ENCODE results near the gene DNAL4. TPM values are rescaled to one million over a fixed set of nuclear protein-coding genes. Genes with fewer than 3 reads are reported as not detected.

The DNAL4 gene
- total RNA-seq, 1 donor from 2014 or later = 4.7 TPM

- peak overlapping the region; percentile 70 for H3K27ac Mint-ChIP-seq
- DNase-seq (ENCODE audit: low spot score) = no peak
- H3K27me3 Mint-ChIP-seq (ENCODE audit: low read depth) = no peaks in the 10 kb centered on the region
- intact Hi-C loops (cut with micrococcal nuclease) = no loop called here
- no peak overlapping the region for H3K4me3 Mint-ChIP-seq (ENCODE audit: low read depth)
- H3K9me3 Mint-ChIP-seq = no peaks in the 10 kb centered on the region
- peaks cover 90% of the 10 kb centered on the region for H3K36me3 Mint-ChIP-seq (ENCODE audit: low read depth)
- peaks cover 21% of the 10 kb centered on the region for H3K4me1 Mint-ChIP-seq (ENCODE audit: low read depth)
Measured at GRCh38 chr22:38737302-38738060, 56.5 kb downstream of the DNAL4 start.

GRCh38 chr22:38736257-38736570 is 57.7 kb downstream of the DNAL4 start:
- H3K27ac Mint-ChIP-seq = no peak overlapping the region
- H3K27me3 Mint-ChIP-seq (ENCODE audit: low read depth) = no peaks in the 10 kb centered on the region
- DNase-seq (ENCODE audit: low spot score) = no peak
- intact Hi-C loops (cut with micrococcal nuclease) = no loop called here
- H3K9me3 Mint-ChIP-seq = no peaks in the 10 kb centered on the region
- H3K4me1 Mint-ChIP-seq (ENCODE audit: low read depth) = peaks cover 20% of the 10 kb centered on the region
- H3K36me3 Mint-ChIP-seq (ENCODE audit: low read depth) = peaks cover 87% of the 10 kb centered on the region
- H3K4me3 Mint-ChIP-seq (ENCODE audit: low read depth) = no peak overlapping the region

GRCh38 chr22:38735465-38736256 is 58.3 kb downstream of the DNAL4 start:
- no peak for DNase-seq (ENCODE audit: low spot score)
- Mint-ChIP-seq H3K27ac (peak overlapping the region; percentile 36), H3K4me3 (ENCODE audit: low read depth) (no peak overlapping the region), H3K4me1 (ENCODE audit: low read depth) (peaks cover 20% of the 10 kb centered on the region), H3K27me3 (ENCODE audit: low read depth) (no peaks in the 10 kb centered on the region), H3K9me3 (no peaks in the 10 kb centered on the region), H3K36me3 (ENCODE audit: low read depth) (peaks cover 86% of the 10 kb centered on the region)
- intact Hi-C loops (cut with micrococcal nuclease) = no loop called here

- Mint-ChIP-seq H3K27me3 (ENCODE audit: low read depth) (no peaks in the 10 kb centered on the region), H3K27ac (peak overlapping the region; percentile 36), H3K4me1 (ENCODE audit: low read depth) (peaks cover 20% of the 10 kb centered on the region), H3K4me3 (ENCODE audit: low read depth) (no peak overlapping the region), H3K9me3 (no peaks in the 10 kb centered on the region), H3K36me3 (ENCODE audit: low read depth) (peaks cover 87% of the 10 kb centered on the region)
- DNase-seq (ENCODE audit: low spot score) = no peak
- intact Hi-C loops (cut with micrococcal nuclease) = no loop called here
Measured at GRCh38 chr22:38735126-38735464, 58.8 kb downstream of the DNAL4 start.

- intact Hi-C loops (cut with micrococcal nuclease) = no loop called here
- peak overlapping the region; percentile 55 for H3K27ac Mint-ChIP-seq
- no peak overlapping the region for H3K4me3 Mint-ChIP-seq (ENCODE audit: low read depth)
- no peak for DNase-seq (ENCODE audit: low spot score)
- H3K9me3 Mint-ChIP-seq = no peaks in the 10 kb centered on the region
- no peaks in the 10 kb centered on the region for H3K27me3 Mint-ChIP-seq (ENCODE audit: low read depth)
- H3K36me3 Mint-ChIP-seq (ENCODE audit: low read depth) = peaks cover 87% of the 10 kb centered on the region
- H3K4me1 Mint-ChIP-seq (ENCODE audit: low read depth) = peaks cover 16% of the 10 kb centered on the region
Measured at GRCh38 chr22:38734421-38735100, 59.4 kb downstream of the DNAL4 start.

GRCh38 chr22:38733724-38734381 is 60.1 kb downstream of the DNAL4 start:
- H3K4me3 Mint-ChIP-seq (ENCODE audit: low read depth) = no peak overlapping the region
- H3K4me1 Mint-ChIP-seq (ENCODE audit: low read depth) = peaks cover 16% of the 10 kb centered on the region
- H3K36me3 Mint-ChIP-seq (ENCODE audit: low read depth) = peaks cover 88% of the 10 kb centered on the region
- H3K27ac Mint-ChIP-seq = peak overlapping the region; percentile 58
- no peak for DNase-seq (ENCODE audit: low spot score)
- no peaks in the 10 kb centered on the region for H3K9me3 Mint-ChIP-seq
- no peaks in the 10 kb centered on the region for H3K27me3 Mint-ChIP-seq (ENCODE audit: low read depth)
- intact Hi-C loops (cut with micrococcal nuclease) = loop anchor here (2.0 kb wide), 1 partner anchor 21 kb away; the partner anchor contains the start of gene SUN2

- Mint-ChIP-seq H3K9me3 (no peaks in the 10 kb centered on the region), H3K36me3 (ENCODE audit: low read depth) (peaks cover 89% of the 10 kb centered on the region), H3K4me3 (ENCODE audit: low read depth) (no peak overlapping the region), H3K27ac (peak overlapping the region; percentile 58), H3K27me3 (ENCODE audit: low read depth) (no peaks in the 10 kb centered on the region), H3K4me1 (ENCODE audit: low read depth) (peaks cover 16% of the 10 kb centered on the region)
- no peak for DNase-seq (ENCODE audit: low spot score)
- intact Hi-C loops (cut with micrococcal nuclease) = loop anchor here (2.0 kb wide), 1 partner anchor 21 kb away; the partner anchor contains the start of gene SUN2
Measured at GRCh38 chr22:38733329-38733723, 60.6 kb downstream of the DNAL4 start.

GRCh38 chr22:38732251-38732815 is 61.6 kb downstream of the DNAL4 start:
- Mint-ChIP-seq H3K36me3 (ENCODE audit: low read depth) (peaks cover 88% of the 10 kb centered on the region), H3K4me1 (ENCODE audit: low read depth) (peaks cover 10% of the 10 kb centered on the region), H3K27me3 (ENCODE audit: low read depth) (no peaks in the 10 kb centered on the region), H3K27ac (no peak overlapping the region), H3K9me3 (no peaks in the 10 kb centered on the region), H3K4me3 (ENCODE audit: low read depth) (no peak overlapping the region)
- DNase-seq (ENCODE audit: low spot score) = no peak
- intact Hi-C loops (cut with micrococcal nuclease) = loop anchor here (2.0 kb wide), 1 partner anchor 22 kb away; the partner anchor contains the start of gene SUN2

GRCh38 chr22:38731703-38732161 is 62.2 kb downstream of the DNAL4 start:
- Mint-ChIP-seq H3K27ac (no peak overlapping the region), H3K4me1 (ENCODE audit: low read depth) (peaks cover 8% of the 10 kb centered on the region), H3K9me3 (no peaks in the 10 kb centered on the region), H3K27me3 (ENCODE audit: low read depth) (no peaks in the 10 kb centered on the region), H3K36me3 (ENCODE audit: low read depth) (peaks cover 88% of the 10 kb centered on the region), H3K4me3 (ENCODE audit: low read depth) (no peak overlapping the region)
- no peak for DNase-seq (ENCODE audit: low spot score)
- intact Hi-C loops (cut with micrococcal nuclease) = loop anchor here (2.0 kb wide), 1 partner anchor 23 kb away; the partner anchor contains the start of gene SUN2

- intact Hi-C loops (cut with micrococcal nuclease) = no loop called here
- H3K9me3 Mint-ChIP-seq = no peaks in the 10 kb centered on the region
- H3K4me1 Mint-ChIP-seq (ENCODE audit: low read depth) = peaks cover 8% of the 10 kb centered on the region
- no peaks in the 10 kb centered on the region for H3K27me3 Mint-ChIP-seq (ENCODE audit: low read depth)
- H3K27ac Mint-ChIP-seq = no peak overlapping the region
- H3K4me3 Mint-ChIP-seq (ENCODE audit: low read depth) = no peak overlapping the region
- no peak for DNase-seq (ENCODE audit: low spot score)
- H3K36me3 Mint-ChIP-seq (ENCODE audit: low read depth) = peaks cover 92% of the 10 kb centered on the region
Measured at GRCh38 chr22:38730411-38730871, 63.5 kb downstream of the DNAL4 start.

- Mint-ChIP-seq H3K4me3 (ENCODE audit: low read depth) (no peak overlapping the region), H3K27me3 (ENCODE audit: low read depth) (no peaks in the 10 kb centered on the region), H3K4me1 (ENCODE audit: low read depth) (peaks cover 4% of the 10 kb centered on the region), H3K36me3 (ENCODE audit: low read depth) (peaks cover 93% of the 10 kb centered on the region), H3K9me3 (no peaks in the 10 kb centered on the region), H3K27ac (no peak overlapping the region)
- no peak for DNase-seq (ENCODE audit: low spot score)
- intact Hi-C loops (cut with micrococcal nuclease) = no loop called here
Measured at GRCh38 chr22:38729946-38730345, 64.0 kb downstream of the DNAL4 start.
